Transverse colon (tissue), 4 donors: ENCODE measurements around the gene PDE4D.

ENCODE experiments used
- CTCF ChIP-seq, 5 experiments: fragments of 200-600 bp in 3 of 5; fragments of 450-650 bp in 2 of 5; sonication (generic) in 3 of 5; IDR thresholded peaks; 1 replicate in 2 of 5; 2 replicates in 3 of 5; pipeline ENCODE4 v1.5.1; 2016 to 2017; ENCODE audit warnings: antibody characterized with exemption in 5 of 5, inconsistent platforms in 3 of 5, mild to moderate bottlenecking in 2 of 5, moderate library complexity in 1 of 5
- POLR2A ChIP-seq: fragments of 450-650 bp; IDR thresholded peaks from one replicate; pipeline ENCODE4 v1.6.1; 2016; ENCODE audit warnings: antibody characterized with exemption, mild to moderate bottlenecking, moderate library complexity
- POLR2AphosphoS5 ChIP-seq, 3 donors: sonication (generic); formaldehyde crosslinking; IDR thresholded peaks; one replicate each; pipeline ENCODE4 v1.6.1; 2016; ENCODE audit warnings: antibody characterized with exemption in 3 of 3

GRCh38 chr5:59037041-59037440 is 856.5 kb downstream of the PDE4D start:
- TF ChIP-seq POLR2AphosphoS5 (IDR thresholded peaks at IDR 0.05) (no peak), CTCF (IDR thresholded peaks at IDR 0.05) (no peak), POLR2A (no peak)
